ENCODE results near the gene TMEM140.

TMEM140 gene

DNA sequence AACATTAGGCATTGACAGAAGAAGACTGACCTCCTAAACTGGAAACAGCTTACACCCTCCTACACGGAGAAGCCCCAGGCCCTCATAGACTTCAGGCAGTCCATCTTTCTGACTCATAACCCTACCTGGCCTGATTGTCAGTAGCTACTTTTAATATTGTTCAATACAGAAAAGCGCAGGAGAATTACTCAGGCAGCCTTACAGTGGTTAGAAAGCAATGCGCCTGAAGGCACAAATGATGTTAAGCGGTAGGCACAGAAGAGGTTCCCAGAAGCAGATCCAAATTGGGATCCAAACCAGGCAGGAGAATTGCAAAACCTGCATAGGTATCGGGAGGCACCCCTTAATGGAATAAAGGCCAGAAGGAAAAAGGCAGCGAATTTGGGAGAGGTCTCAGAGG lies 28.1 kb downstream of the TMEM140 start:
- DNase-seq = no peak

- DNase-seq = no peak
Measured at GRCh38 chr7:135177028-135177696, 29.3 kb downstream of the TMEM140 start.

DNA sequence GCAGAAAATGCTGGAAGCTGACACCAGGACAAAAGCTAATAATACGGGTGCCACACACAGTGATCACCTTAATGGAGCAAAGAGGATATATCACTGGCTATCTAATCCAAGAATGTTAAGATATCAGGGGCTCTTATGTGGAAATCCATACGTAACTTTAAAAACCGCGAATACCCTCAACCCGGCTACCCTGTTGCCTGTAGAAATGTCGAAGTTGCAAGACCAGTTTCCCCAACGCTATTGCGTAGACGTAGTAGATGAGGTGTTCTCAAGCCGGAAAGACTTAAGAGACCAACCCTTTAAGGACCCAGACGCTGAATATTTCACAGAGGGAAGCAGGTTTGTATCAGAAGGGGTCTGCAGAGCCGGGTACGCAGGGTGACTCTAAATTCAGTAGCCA lies 30.5 kb downstream of the TMEM140 start:
- no peak for DNase-seq

- DNase-seq = no peak
Measured at GRCh38 chr7:135179321-135179925, 31.6 kb downstream of the TMEM140 start.

GRCh38 chr7:135180122-135180521 lies 32.2 kb downstream of the TMEM140 start:
- no peak for DNase-seq

DNA sequence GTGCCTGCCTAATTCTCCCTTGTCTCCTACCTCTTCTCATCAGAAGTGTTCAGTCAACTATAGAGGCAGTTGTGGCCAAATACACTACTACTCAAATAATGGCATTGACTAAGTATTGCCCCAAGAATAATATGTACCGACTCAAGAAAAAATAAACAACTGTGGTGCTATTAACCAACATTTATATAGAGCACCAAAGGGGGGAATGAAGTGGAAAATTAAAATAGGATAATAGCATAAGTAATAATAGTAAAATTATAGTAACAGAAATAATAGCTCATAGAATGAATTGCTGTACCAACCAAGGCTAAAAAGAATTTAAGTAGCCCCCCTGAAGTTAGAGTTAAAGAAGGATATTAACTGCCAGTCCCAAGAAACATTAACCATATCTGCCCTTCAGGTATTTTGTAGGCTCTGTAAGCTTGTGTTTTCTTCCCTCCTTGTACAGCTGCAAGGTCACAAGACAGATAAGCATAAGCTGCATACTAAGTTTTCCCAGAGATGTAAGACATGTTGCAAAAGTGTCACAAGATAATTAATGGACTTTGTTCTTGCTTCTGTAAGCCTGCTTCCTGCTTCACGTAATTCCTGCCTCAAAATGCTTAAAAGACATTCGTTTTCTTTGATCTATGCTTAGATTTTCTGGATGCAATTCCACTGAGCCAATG lies 33.5 kb downstream of the TMEM140 start:
- DNase-seq = no peak

DNA sequence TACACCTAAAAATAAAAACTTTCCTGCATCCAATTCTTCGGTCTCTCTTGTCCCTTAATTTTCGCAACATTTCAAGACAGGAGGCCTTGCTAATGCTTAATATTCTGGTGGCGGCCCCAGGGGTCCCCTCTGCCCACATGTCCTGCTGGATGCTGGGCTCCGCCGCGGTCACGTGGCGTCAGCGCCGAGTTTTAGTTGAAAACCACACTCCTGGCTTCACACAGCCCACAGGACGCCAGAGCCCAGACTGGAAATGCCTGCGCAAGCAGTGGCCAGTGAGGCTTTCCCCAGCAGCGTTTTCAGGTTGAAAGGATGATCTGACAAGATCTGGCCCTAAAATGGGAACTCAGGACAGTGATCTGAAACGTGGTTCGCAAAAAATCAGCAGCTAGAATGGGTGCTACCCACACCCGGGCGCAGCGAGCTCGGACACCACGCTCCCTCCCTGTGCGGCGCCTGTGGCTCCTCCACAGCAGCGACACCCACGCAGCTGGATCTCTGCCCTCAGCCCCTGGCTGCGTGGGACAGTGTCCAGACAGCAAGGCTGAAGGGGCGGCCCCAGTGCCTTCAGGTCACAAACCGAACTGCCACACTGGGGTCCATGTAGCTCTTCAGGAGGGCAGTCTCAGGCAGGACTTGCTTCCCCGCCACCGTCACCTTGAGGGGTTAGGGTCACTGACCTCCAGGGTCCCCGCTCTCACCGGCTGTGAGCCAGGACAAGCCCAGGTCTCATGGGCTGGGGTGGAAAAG lies 34.2 kb downstream of the TMEM140 start:
- DNase-seq = no peak

- no peak for DNase-seq
Measured at GRCh38 chr7:135183478-135183877, 35.6 kb downstream of the TMEM140 start.

- no peak for DNase-seq
Measured at GRCh38 chr7:135184254-135184841, 36.5 kb downstream of the TMEM140 start.

DNA sequence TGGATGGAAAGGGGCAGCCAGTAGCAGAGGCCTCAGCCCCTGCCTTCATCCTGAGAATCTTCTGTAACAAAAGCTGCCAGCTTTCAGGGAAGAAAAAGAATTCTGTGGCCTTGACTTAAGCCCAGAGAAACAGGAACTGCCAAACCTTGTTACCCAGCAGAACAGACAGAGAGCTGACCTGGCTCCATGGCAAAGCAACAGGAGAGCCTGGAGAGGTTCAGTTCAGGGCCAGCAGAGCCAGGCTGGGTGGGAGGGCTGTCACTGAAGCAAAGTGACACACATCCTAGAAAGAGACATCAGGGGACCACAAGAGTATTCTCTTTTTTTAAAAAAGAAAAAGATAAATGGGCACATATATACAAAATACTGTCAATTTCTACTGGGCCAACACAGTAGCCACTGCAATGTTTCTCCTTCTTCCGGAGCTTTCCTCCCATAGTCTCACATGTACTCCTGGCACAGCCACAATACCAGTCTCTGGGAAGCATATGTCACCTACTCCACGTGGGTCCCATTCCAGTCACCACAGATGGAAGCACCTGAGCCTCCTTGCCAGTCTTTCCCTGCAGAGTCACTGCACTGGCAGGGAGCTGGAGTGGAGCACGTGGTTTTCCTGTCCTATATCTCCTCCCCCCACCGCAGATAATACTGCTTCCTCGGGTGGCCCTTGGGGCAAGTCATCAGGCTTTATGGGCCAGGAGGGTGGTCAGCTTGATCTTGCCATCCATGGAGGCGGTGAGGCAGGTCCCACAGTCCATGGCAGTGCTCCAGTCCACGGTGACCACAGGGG lies 37.8 kb downstream of the TMEM140 start:
- DNase-seq = peak; percentile 42 to 86

DNA sequence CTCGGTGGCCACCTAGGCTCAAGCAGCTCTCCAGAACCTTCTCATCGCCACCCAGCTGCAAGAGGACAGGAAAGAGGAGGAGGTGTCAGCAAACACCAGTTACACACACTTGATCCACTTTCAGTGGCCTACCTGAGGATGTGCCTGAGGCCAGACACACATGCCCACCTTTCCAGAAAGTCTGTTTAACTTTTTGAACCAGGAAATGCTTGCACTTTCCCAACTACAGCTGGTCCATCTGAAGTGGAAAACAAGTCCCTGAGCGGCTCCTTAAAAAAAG lies 38.3 kb downstream of the TMEM140 start:
- DNase-seq = no peak

DNA sequence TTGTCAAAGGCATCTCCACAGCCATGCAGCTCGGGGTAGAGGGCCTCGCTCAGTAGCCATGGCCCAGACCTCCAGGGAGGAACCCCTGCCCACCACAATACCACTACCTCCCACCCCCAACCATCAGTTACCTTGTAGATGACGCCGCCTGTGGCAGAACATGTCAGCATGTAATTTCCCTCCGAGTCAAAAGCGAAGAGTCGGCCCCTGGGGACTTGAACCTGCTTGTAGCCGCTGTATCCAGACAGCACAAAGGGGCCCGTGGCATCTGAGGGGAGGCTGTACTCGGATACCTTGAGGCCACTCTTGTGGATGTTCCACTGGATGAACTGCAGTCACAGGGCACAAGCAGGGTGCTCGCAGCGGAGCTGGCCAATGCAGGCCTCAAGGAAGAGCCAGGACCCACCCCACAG lies 39.0 kb downstream of the TMEM140 start:
- DNase-seq = no peak

GRCh38 chr7:135188298-135188984 lies 40.6 kb downstream of the TMEM140 start:
- DNase-seq = no peak

GRCh38 chr7:135189221-135189662 lies 41.4 kb downstream of the TMEM140 start:
- DNase-seq = peak in 1 of 2 experiments; percentile 54

GRCh38 chr7:135189961-135190360 lies 42.1 kb downstream of the TMEM140 start:
- DNase-seq = no peak

GRCh38 chr7:135190703-135191102 lies 42.8 kb downstream of the TMEM140 start:
- DNase-seq = no peak

DNA sequence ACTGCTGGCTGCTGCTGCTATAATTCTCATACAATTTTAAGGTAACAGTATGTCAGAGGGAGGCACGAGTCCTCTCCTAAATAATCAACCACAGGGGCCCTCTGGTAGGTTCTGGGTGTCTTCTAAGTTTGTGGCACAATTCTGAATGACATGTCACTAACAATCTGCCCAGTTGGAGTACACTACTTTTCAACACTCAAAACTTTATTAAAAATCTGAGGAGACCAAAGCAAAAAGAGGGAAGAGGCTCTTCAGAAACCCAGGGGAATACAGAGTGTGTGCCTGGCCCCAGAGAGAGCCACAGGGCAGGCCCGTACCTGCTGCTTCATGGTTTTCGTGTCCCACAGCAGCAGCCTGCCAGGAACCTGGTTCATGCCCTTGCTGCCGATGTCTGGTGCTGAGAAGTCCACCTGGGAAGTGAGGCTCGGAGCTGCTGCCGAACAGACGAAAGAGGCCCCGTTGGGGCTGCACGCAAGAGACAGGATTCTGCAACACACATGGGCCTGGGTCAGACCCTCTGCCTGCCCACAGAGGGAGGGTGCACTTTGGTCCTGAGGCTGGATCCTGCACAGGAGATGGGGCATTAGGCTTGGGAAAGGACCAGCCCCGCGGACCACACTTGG lies 45.2 kb downstream of the TMEM140 start:
- no peak for DNase-seq

DNA sequence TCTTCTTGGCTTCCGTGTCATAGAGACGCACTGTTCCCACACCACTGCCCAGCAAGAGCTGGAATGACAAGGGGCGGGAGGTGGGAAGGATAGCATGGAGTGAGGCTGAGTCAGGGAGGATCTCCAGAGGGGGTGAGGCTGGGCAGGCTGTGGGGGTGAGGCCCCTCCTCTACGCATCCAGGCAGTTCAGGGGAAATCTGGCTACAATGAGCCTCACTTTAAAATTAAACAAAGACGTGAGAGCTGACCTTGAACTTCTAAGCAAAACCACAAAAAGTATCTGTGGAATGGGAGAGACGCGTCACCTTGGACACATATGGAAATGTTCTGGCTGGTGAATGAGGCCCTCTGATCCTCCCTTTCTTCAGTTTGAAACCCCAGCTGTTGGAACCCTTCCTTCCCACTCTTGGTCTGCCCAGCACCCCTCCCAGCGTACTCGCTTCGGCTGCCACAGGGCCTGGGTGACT lies 45.8 kb downstream of the TMEM140 start:
- no peak for DNase-seq

GRCh38 chr7:135194494-135195095 lies 46.7 kb downstream of the TMEM140 start:
- DNase-seq = no peak

- DNase-seq = no peak
Measured at GRCh38 chr7:135195156-135195555, 47.3 kb downstream of the TMEM140 start.

Measured in cerebellar nuclear complex (tissue), 1 donor.